Amniotic stem cell (primary cell): ENCODE data around the gene PPP3CA.
"Not testable (repeated sequence)": the region's sequence is repeated elsewhere in the genome, so short reads cannot be mapped to it uniquely, and the experiment has no call there.

Experiments used
- DNase-seq: peaks from one replicate; lab custom pipeline; 2025; lab: John Stamatoyannopoulos, UW

Gene PPP3CA

GRCh38 chr4:101254776-101255175, 92.5 kb downstream of the PPP3CA start:
- DNase-seq = no peak

- no peak for DNase-seq
These were observed 94.2 kb downstream of the PPP3CA start for GRCh38 chr4:101253121-101253520.

GRCh38 chr4:101252721-101253120, 94.6 kb downstream of the PPP3CA start:
- no peak for DNase-seq

- DNase-seq = no peak
These were observed 96.1 kb downstream of the PPP3CA start for GRCh38 chr4:101251261-101251660.

- DNase-seq = no peak
These were observed 103.0 kb downstream of the PPP3CA start for GRCh38 chr4:101244349-101244748.

- no peak for DNase-seq
These were observed 104.9 kb downstream of the PPP3CA start for GRCh38 chr4:101242441-101242840.

- DNase-seq = no peak
These were observed 107.2 kb downstream of the PPP3CA start for GRCh38 chr4:101240099-101240498.

GRCh38 chr4:101239665-101240064, 107.7 kb downstream of the PPP3CA start:
- no peak for DNase-seq

- DNase-seq = no peak
These were observed 108.6 kb downstream of the PPP3CA start for GRCh38 chr4:101238706-101239105.

- no peak for DNase-seq
These were observed 109.6 kb downstream of the PPP3CA start for GRCh38 chr4:101237773-101238172.

GRCh38 chr4:101236097-101236496, 111.2 kb downstream of the PPP3CA start:
- no peak for DNase-seq

- not testable (repeated sequence) for DNase-seq
These were observed 113.2 kb downstream of the PPP3CA start for GRCh38 chr4:101234141-101234540.

- peak; percentile 42 for DNase-seq
These were observed 115.1 kb downstream of the PPP3CA start for GRCh38 chr4:101232074-101232776.

- no peak for DNase-seq
These were observed 116.4 kb downstream of the PPP3CA start for GRCh38 chr4:101230801-101231426.

GRCh38 chr4:101229116-101229515, 118.2 kb downstream of the PPP3CA start:
- DNase-seq = no peak

GRCh38 chr4:101227715-101228114, 119.6 kb downstream of the PPP3CA start:
- no peak for DNase-seq

GRCh38 chr4:101224358-101225218, 122.7 kb downstream of the PPP3CA start:
- DNase-seq = no peak

GRCh38 chr4:101222156-101222845, 125.0 kb downstream of the PPP3CA start:
- DNase-seq = no peak

GRCh38 chr4:101221294-101221693, 126.0 kb downstream of the PPP3CA start:
- DNase-seq = no peak

- DNase-seq = no peak
These were observed 128.4 kb downstream of the PPP3CA start for GRCh38 chr4:101218894-101219293.

GRCh38 chr4:101218346-101218745, 129.0 kb downstream of the PPP3CA start:
- no peak for DNase-seq

GRCh38 chr4:101217353-101218031, 129.8 kb downstream of the PPP3CA start:
- DNase-seq = no peak
